Activated naive CD4-positive, alpha-beta T cell treated with anti-CD3 and anti-CD28 coated beads, Interleukin-2, amount 10 ng/mL, durations not matched to agents 7 days and 5 days (primary cell): Measurements from ENCODE around the gene BICRA.
"Not testable (repeated sequence)": the region's sequence is repeated elsewhere in the genome, so short reads cannot be mapped to it uniquely, and the experiment has no call there.

Experiments used
- CTCF ChIA-PET: fragments of 350-600 bp; sonication (Branson Sonifier 250); formaldehyde crosslinking; loops from one replicate; lab custom pipeline; 2021; ENCODE audit warnings: antibody characterized with exemption; lab: Charles Lee
- DNase-seq: peaks from one replicate; pipeline ENCODE4 v3.0.0-alpha.2; 2020
- H3K27ac Mint-ChIP-seq: one replicate; pipeline ENCODE4 v1.8.0; 2021; ENCODE audit warnings: mild to moderate bottlenecking, moderate library complexity, mixed read lengths
- H3K27me3 Mint-ChIP-seq: one replicate; pipeline ENCODE4 v1.8.0; 2021; ENCODE audit warnings: mild to moderate bottlenecking, mixed read lengths
- H3K36me3 Mint-ChIP-seq: one replicate; pipeline ENCODE4 v1.8.0; 2021; ENCODE audit warnings: mixed read lengths
- H3K4me1 Mint-ChIP-seq: one replicate; pipeline ENCODE4 v1.8.0; 2021; ENCODE audit warnings: mixed read lengths
- H3K4me3 Mint-ChIP-seq: one replicate; pipeline ENCODE4 v1.8.0; 2021; ENCODE audit warnings: mild to moderate bottlenecking, moderate library complexity, mixed read lengths
- H3K9me3 Mint-ChIP-seq: one replicate; pipeline ENCODE4 v1.8.0; 2021; ENCODE audit warnings: mixed read lengths

BICRA gene

DNA sequence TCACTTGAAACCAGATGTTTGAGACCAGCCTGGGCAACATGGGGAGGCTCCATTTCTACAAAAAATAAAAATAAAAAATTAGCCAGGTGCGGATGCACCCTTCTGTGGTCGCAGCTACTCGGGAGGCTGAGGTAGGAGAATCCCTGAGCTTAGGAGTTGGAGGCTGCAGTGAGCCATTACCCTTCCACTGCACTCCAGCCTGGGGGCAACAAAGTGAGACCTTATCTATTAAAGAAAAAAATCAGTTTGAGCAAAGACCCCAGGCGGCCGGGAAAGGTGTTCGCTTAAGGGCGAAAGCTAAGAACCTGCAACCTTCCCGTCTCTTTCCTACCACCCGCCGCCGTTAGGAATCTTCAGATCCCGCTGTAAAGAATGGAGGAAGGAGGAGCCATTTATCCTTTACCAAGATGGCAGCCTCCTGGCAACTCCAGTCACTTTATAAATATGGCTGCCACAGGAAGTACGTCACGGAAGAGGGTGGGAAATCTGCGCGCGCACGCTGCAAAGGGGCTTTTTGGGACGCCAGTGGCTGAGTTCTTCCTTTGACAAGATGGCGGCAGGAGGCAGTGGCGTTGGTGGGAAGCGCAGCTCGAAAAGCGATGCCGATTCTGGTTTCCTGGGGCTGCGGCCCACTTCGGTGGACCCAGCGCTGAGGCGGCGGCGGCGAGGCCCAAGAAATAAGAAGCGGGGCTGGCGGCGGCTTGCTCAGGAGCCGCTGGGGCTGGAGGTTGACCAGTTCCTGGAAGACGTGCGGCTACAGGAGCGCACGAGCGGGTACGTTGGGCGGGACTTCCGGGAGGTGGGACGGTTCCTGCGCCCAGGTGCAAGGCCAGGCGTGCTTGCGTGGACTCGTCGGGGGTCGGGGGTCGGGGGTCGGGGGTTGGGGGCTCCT is 136.3 kb downstream of the BICRA start, which contains the start of gene NOP53:
Gene NOP53 (plus strand): TSS at position 537 of the 892 bp plus-strand sequence. CDS start 14 bp downstream, at position 551.
- peaks cover 59% of the 10 kb centered on the region for H3K4me1 Mint-ChIP-seq
- DNase-seq: peak; percentile 96
- H3K27me3 Mint-ChIP-seq: peaks cover 22% of the 10 kb centered on the region
- H3K9me3 Mint-ChIP-seq: no peaks in the 10 kb centered on the region
- H3K27ac Mint-ChIP-seq: peak within 1 kb of the TSS; percentile 98
- CTCF ChIA-PET: interaction anchor here (1.3 to 7.9 kb wide), 3 partner anchors 32 to 45 kb away, joined by 3 to 86 read pairs (median 4); partner anchors contain the start of gene EHD2
- H3K36me3 Mint-ChIP-seq: peaks cover 23% of the 10 kb centered on the region
- H3K4me3 Mint-ChIP-seq: peak within 1 kb of the TSS; percentile 93

DNA sequence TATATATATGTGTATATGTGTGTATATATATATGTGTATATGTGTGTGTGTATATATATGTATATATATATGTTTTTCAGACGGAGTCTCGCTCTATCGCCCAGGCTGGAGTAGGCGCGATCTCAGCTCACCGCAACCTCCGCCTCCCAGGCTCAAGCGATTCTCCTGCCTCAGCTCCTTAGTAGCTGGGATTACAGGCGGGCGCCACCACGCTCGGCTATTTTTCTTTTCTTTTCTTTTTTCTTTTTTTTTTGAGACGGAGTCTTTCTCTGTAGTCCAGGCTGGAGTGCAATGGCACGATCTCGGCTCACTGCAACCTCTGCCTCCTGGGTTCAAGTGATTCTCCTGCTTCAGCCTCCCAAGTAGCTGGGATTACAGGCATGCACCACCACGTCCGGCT is 137.2 kb downstream of the BICRA start:
- Mint-ChIP-seq H3K36me3 (peaks cover 23% of the 10 kb centered on the region), H3K27me3 (peaks cover 22% of the 10 kb centered on the region), H3K27ac (peak overlapping the region; percentile 98), H3K4me1 (peaks cover 64% of the 10 kb centered on the region), H3K4me3 (peak overlapping the region; percentile 93)
- not testable (repeated sequence) for DNase-seq, H3K9me3 Mint-ChIP-seq
- CTCF ChIA-PET: interaction anchor here (7.9 kb wide), 1 partner anchor 33 kb away, joined by 86 read pairs; the partner anchor contains the start of gene EHD2

DNA sequence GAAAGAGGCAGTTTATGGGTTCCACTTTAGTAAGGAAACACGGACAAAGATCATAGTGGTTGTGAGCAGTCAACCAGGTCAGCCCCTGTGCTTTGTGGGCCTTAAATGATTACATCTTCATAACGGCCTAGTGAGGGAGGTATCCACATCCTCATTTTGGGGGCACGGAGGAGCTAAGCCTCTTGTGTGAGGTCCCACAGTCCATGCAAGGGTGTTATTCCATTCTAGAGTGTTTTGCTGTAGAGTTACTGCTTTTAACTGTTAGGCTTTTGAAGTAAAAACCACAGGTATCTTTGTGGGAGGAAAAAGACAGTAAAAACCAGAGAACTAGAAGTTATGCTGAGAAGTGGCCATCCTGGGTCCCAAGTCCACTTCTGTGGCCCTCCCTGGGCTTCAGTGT is 140.4 kb downstream of the BICRA start:
- no peaks in the 10 kb centered on the region for H3K9me3 Mint-ChIP-seq
- H3K27ac Mint-ChIP-seq: peak overlapping the region; percentile 71
- H3K27me3 Mint-ChIP-seq: peaks cover 6% of the 10 kb centered on the region
- CTCF ChIA-PET: interaction anchor here (7.9 kb wide), 1 partner anchor 36 kb away, joined by 86 read pairs; the partner anchor contains the start of gene EHD2
- peaks cover 45% of the 10 kb centered on the region for H3K36me3 Mint-ChIP-seq
- peak overlapping the region; percentile 19 for H3K4me3 Mint-ChIP-seq
- H3K4me1 Mint-ChIP-seq: peaks cover 61% of the 10 kb centered on the region
- no peak for DNase-seq

DNA sequence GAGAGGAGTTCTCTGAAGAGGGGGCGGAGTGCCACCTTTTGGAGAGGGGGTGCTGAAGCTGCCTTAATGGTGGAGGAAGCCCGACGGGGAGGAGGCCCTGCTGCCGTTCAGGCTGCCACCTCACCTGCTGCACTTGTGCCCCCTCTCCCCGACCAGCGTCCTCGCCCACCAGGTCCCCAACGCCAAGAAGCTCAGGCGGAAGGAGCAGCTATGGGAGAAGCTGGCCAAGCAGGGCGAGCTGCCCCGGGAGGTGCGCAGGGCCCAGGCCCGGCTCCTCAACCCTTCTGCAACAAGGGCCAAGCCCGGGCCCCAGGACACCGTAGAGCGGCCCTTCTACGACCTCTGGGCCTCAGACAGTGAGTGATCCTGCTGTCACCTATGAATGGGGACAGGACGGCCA is 141.8 kb downstream of the BICRA start:
- peaks cover 51% of the 10 kb centered on the region for H3K4me1 Mint-ChIP-seq

DNA sequence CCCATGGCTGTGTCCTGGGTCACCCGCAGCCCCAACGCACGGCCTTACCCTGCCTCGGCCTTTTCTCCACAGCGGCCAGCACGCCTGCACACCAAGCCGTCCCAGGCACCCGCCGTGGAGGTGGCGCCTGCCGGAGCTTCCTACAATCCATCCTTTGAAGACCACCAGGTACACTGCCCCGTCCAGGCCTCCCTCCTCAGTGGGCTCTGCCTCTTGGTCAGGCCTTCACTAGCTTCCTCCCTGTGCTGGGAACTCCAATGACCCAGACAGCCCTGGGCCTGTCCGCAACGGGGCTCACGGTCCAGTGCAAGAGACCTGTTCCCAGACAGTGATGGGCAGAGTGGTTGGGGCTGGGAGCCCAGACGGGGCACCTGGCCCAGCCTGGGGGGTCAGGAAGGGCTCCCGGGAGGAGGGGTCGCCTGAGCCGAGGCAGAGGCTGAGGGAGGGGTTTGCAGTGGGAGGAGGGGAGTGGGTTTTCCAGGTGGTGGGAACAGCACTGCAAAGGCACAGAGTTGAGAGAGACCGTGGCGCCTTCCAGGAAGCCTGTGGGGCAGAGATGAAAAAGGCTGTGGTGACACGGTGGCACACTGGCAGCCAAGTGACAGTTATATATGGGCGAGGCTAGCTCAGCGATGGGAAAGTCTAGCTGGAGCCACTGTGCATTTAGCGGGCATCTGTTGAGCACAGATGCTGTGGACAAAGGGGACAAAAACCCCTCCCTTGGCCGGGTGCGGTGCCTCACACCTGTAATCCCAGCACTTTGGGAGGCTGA is 143.7 kb downstream of the BICRA start:
- peak; percentile 29 for DNase-seq
- H3K9me3 Mint-ChIP-seq: no peaks in the 10 kb centered on the region
- H3K36me3 Mint-ChIP-seq: peaks cover 51% of the 10 kb centered on the region
- CTCF ChIA-PET: interaction anchor here (0.6 kb wide), 1 partner anchor 40 kb away, joined by 3 read pairs; the partner anchor contains the start of gene EHD2
- no peak overlapping the region for H3K4me3 Mint-ChIP-seq
- H3K27ac Mint-ChIP-seq: peak overlapping the region; percentile 24
- no peaks in the 10 kb centered on the region for H3K27me3 Mint-ChIP-seq
- peaks cover 42% of the 10 kb centered on the region for H3K4me1 Mint-ChIP-seq

More for the DNA sequence above, 141.8 kb downstream of the BICRA start:
- Mint-ChIP-seq H3K9me3 (no peaks in the 10 kb centered on the region), H3K27ac (no peak overlapping the region), H3K4me3 (no peak overlapping the region), H3K27me3 (no peaks in the 10 kb centered on the region), H3K36me3 (peaks cover 42% of the 10 kb centered on the region)
- CTCF ChIA-PET: no interaction called here
- no peak for DNase-seq
